ENCODE measurements around the gene MAP1LC3B2.

Gene MAP1LC3B2

DNA sequence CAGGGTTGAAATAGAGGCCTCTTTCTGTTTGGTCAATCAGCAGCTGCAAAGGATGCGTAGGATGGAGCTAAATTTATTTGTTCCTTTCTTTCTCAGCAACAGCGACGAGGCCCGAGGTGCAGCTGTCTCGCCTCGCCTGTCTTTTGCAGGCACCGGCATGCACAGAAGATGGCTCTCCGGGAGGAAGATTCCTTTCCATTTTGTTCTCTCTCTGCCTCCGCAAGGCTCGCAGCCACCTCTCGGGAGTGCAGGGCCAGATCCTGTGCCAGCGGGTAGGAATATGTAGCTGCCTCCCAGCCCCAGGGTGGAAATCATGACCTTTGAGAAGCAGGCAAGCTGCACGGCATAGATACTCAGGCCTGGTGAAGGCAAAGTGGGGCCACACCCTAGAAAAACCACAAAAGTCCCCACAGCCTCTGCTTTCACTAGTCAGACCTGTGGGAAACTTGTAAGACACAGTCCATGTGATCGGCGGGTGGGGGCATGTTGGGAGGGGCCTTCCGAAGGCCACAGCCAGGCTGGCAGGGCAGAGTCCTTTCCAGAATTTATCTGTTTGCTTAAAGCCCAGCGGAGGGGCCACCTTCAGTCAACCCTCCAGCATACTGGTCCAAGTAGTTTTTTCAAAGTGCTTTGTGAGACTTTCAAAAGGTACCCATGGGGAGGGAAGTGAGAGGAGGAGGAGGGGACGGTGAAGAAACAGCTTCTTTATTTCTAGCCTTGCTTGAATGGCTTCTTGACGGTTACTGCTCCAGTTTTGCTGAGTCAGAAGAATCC, at the start of gene MAP1LC3B2:
MAP1LC3B2 (plus strand) TSS at position 220 of the 774 bp plus-strand sequence. CDS start 16,562 bp downstream, outside the sequence.
- DNase-seq: no peak

DNA sequence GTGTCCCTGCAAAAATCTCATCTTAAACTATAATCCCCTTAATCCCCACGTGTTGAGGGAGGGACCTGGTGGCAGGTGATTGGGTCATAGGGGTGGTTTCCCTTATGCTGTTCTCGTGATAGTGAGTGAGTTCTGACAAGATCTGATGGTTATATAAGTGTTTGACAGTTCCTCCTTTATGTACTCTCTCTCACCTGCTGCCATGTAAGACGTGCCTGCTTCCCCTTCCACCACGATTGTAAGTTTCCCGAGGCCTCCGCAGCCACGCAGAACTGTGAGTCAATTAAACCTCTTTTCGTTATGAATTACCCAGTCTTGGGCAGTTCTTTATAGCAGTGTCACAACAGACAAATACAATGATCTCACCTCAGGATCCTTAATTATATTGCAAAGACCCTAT, 45.2 kb upstream of the MAP1LC3B2 start:
- DNase-seq: no peak

DNA sequence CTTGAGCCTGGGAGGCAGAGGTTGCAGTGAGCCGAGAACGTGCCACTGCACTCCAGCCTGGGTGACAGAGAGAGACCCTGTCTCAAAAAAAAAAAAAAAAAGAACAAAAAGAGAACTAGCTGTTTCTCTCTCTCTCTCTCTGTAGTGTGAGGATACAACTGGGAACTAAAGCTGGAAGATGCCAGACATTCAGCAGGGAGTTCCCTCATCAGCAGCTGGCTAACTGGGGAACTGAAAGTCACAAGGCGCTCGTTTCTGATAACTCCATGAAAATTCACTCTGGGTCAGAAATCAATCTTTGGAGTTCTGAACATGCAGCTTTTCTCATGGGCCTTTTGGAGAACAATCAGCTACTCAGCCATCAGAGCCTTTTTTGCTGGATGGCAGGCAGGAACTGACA, 43.5 kb upstream of the MAP1LC3B2 start:
- DNase-seq: no peak

DNA sequence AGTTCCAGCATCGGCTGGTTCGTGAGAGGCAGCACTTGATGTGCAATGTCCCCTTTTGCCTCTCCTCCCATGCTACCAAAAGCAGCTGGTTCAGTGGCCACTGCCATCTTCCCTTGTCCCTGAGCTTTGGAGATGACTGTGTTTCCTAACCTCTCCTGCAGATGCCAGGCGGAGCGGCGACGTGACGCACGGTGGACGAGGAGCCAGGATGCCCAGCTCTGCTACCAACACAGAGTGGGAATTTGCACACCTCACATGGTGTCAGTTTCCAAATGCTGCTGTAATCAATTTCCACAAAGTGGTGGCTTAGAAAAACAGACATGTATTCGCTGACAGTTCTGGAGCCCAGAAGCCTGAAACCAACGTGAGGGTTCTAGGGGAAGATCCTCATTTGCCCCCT, 42.5 kb upstream of the MAP1LC3B2 start:
- DNase-seq: no peak

DNA sequence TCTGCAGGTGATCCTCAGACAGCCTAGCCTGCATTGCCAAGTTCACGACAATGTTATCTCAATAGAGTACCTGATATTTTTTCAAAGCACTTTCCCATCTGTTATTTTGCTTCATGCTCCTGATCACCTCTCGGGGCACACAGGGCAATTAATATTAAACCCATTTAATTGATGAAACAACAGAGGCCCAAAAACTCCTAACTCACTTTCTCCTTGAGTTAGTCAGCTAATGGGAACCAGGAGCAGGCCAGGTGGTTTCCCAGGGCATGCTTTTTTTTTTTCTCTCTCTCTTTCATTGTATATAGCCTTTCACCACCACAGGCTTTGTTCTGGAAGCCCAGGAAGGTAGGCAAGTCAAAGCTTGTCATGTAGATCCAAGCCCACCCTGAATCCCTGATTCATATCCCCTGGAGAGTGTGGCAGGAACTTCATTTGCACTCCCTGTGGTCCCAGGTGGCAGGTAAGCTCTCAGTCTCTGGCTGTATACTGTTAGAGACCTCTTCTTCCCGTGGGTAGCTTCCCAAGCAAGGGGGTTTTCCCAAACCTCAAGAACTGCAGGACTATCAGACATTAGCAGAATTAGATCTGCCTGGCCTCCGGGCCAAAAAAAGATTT, 41.6 kb upstream of the MAP1LC3B2 start:
- DNase-seq: no peak

DNA sequence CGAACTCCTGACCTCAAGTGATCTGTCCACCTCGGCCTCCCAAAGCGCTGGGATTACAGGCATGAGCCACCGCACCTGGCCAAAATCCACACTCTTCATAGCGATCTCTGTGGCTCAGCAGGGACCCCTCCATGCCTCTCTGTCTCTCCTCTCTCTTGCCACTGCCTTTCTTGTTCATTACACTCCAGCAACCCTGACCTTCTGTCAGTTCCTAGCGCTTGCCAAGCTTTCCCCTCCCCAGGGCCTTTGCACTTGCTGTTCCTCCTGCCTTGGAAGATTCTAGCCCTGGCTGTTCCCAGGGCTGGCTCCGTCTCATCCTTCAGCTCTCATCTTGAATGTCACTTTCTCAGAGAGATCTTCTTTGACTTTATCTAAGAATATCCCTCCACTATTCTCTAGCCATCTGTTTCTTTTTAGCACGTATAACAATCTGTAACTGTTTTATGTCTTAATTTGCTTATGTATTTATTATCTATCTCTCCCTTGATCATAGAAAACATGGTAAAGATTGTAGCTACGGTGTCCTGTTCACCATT, 38.9 kb upstream of the MAP1LC3B2 start:
- no peak for DNase-seq

DNA sequence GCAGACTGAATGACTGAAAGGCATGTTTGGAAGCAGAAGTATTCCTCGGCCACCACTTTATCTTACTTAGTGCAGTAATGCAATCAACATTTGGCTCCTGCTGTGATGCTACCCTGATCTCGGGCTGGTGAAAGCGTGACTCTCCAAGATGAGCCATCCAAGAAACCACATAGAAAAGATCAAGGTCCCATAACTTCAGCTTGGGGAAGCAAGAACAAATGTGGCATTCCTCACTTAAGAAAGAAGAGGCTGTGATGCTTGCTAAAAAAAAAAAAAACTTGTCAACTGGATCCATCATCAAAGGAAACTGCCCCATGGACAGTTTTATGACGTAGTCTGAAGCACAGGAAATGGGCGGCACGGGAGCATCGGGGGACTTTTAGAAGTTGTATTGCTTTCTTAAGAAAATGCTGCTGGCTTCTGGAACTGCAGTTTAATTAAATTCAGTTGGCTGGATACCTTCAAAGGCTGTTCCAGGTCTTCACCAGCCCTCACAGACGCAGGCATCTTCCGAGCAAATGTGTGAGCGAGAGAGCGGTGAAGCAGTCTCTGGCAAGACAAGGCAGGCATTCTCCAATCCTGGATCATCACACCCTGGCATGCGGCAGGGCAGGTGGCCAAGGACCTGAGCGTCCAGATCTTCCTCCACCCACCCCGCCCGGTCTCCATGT, 38.2 kb upstream of the MAP1LC3B2 start:
- no peak for DNase-seq

DNA sequence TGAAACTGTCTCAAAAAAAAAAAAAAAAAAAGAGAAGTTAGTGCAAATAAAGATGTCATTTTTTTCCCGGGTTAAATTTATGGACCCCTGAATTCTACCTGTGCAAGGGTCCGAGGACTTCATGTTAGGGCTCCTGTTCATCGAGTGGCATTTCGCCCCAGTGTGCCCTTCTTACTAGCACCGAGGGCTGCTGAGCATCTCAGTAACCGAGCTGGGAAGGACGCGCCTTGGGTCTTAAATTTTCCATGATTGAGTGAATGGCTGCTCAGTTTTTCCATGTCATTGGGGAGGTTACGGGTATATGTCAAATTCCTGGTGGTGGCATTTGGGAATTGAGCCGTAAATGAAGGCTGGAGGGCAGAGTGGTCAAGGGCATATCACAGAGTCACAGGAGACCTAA, 34.9 kb upstream of the MAP1LC3B2 start:
- DNase-seq: no peak

DNA sequence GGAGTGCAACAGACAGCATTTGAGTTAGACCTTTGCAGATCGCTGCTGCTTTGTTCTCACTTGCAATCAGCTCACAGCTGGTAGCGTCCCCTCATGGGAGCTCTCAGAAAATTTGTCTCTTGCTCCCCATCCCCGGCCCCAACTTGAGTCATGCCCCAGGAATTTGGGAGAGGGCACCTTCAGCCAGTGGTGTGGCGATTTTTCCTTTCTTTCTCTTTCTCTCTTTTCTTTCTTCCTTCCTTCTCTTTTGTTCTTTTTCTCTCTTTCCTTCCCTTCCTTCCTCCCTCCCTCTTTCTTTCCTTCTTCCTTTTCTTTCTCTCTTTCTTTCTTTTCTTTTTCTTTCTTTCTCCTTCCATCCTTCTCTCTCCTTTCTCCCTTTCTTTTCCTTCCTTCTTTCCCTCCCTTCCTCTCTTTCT, 34.2 kb upstream of the MAP1LC3B2 start:
- no peak for DNase-seq

DNA sequence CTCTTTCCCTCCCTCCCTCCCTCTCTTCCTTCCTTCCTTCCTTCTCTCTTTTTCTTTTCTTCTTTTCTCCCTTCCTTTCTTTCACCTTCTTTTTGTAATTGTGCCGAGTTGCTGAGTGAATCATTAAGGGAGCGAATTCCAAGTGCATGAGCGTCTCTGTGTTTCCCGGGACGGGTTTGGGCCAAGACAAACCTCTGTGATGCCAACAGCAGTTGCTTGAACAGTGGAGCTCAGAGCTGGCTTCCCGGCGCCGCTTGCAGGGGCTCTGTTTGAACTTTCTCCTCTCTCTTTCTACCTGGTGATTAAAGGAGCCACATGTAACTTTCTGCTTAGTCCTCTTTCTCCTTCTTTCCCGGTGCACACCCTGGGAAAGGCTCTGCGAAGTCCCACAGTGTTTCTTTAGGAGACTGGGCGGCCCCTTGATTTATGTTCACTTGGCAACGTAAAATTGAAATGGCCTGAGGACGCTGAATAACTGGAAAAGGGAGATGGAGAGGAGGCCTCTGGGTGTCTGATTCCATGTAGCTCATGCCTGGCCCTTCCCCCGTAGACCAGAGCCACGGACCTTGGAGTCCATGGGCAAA, 33.7 kb upstream of the MAP1LC3B2 start:
- no peak for DNase-seq

DNA sequence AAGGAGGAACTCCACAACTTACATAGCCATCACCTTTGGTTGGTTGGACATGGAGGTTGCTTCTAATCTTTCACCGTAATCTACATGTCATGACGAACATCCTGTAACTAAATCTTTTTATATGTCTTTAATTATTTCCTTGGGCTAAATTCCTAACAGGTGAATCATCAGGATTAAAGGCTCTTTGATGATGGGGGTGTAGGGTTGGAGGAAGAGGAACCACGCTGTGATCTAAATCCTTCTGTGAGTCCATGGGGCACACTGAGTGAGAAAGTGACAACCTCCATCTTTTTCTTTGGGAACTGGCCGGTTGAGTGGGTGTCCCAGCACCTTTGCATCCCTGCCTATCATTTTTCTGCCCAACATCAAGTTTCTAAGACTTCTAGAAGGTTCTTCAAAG, 31.1 kb upstream of the MAP1LC3B2 start:
- no peak for DNase-seq

DNA sequence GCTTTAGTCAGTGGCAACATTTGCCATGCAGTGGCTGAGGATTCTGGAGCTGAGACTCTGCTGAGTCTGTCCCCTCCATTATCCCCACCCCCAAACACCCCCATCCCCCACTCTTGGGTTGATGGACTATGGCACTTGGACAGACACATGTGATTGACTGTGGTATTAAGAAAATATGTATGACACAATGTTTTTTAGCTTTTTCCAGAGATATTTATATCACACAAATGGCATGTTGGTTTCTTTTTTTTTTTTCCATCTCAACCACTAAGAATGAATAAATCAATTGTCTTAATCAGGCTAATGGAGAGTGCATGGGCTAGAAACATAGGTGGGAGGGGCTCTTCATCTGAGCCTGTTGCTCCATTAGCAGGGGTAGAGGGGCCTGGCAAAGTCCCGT, 30.7 kb upstream of the MAP1LC3B2 start:
- no peak for DNase-seq

DNA sequence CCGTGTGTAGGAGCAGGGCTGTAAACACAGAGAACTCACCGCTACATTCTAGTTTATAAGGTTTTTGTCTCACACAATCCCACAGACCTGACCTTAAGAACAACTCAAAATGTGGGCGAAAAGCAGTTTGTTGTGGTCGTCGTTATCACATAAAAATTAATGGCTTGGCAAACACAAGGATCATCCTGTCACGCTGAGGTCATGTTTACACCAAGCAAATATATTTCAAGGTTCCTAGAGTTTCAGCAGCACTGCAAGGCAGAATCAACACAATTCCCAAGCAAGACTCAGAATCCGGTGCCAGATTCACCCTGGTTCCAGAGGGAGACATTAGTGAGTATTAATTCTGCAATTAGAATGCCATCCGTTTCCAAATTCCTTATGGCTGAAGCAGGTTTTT, 30.1 kb upstream of the MAP1LC3B2 start:
- no peak for DNase-seq

DNA sequence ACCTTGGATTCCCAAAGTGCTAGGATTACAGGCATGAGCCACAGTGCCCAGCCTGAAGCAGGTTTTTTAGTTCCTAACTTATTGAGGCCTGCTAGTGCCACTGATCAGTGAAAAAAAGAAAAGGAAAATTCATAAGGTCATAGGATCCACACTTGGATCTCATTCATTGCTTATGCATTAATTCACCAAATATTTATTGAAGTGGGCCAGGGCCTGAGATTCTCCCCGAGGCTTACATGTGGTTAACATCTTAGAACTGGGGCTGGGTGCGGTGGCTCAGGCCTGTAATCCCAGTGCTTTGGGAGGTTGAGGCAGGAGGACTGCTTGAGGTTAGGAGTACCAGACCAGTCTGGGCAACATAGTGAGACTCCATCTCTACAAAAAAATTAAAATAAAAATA, 29.5 kb upstream of the MAP1LC3B2 start:
- no peak for DNase-seq

DNA sequence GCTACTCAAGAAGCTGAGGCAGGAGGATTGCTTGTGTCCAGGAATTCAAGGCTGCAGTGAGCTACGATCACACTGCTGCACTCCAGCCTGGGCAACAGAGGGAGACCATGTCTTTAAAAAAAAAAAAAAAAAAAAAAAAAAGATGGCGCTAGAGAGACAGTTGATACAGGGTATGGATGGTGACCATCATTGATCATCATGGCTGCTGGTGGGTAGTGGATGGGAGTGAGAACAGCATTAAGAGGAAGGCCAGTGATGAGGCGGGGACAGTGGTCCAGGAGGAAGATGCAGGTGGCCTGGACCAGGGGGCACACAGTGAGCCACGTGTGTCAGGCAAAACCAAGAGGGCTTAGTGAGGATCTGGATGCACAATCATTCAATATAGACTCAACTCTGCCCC, 26.8 kb upstream of the MAP1LC3B2 start:
- DNase-seq: no peak

DNA sequence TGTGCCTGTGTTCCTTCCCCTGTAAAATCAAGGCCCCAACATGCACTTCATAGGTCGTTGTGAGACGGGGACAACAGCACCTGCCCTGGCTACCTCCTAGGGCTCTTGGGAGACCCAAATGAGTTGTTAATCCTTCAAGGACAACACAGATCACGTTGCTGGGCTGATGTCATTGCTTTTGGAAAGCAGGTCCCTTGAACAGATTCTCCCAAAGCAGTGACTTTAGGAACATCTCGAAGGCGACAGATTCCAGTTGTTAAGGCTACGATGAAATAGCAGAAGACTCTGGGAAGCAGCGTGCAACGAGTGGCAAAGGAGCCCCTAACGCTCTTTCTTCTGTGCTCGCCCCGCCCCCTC, 26.2 kb upstream of the MAP1LC3B2 start:
- DNase-seq: no peak

DNA sequence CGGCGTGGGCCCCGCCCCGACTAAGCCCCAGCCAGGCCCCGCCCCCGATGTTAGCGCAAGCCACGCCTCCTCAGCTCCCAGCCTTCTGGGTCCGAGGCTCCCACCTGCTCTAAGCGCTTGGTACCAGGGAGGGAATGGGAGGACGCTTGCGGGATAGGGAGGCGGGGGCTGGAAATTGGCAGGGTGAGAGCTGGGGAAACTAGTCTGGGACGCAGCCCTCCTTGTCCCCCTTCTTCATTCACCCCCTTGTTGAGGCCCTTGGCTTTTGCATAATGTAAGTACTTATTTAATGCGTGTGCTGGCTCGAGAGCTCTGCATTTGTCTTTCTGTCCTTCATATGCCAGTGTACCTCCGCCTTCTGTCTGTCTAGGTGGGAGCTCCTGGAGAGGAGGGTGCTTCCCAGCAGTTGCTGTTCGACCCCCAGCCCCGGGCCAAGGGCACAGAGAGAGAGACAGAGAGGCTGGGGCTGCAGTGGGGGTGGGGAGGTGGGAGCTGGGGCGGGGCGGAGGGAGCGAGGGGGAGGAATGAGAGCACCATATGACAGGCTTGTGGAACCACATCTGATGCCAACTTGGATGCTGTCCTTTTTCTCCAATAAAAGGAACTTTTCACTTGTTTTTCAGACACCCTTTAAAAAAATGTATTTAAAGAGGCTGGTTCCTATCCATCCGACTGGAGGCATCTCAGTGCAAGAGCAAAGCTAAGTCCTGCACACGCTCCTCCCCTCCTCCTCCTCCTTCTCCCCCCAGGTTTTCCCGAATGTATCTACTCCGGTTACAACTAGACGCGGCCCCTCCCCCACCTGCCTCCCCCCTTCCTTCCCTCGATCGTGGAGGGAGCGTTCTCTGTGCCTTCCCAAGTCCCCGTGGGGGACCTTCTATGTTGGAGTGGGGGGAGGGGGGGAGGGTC, 25.6 kb upstream of the MAP1LC3B2 start:
- peak; percentile 63 for DNase-seq

DNA sequence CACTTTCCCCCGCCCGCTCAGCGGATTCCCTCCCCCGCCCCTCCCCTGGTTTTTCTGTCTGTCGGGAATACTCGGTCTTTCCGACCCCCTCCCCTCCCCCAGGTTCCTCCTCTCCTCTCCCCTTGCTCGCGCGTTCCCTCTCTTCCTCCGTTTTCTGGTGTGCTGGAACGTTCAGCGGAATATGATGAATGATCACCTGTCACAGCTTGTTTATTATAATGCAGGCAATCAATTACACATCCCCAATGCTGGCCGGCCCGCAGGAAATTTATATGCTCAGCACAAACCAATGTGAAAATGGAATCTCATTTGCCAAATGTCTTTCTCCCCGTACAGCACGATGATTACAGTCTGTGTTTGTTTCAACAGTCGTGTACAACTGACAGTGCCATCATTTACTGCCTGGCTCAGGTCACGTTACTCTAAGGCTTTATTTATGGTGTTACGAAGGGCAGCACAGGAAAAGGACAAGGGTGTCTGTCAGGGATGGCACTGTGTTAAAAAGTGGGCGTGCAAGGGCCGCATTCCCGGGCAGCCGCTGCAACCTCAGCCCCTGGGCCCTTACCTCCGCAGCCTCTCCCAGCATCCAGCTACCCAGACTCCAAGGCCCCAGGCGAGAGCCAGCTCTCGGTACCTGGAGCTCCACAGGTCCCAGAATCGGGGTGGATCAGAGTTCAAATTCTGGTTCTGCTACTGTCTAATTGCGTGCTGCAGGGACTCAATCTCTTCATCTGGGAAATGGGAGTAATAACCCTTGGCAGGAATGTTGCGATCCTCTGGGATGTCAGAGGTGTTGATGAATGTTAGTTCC, 24.7 kb upstream of the MAP1LC3B2 start:
- DNase-seq: no peak

DNA sequence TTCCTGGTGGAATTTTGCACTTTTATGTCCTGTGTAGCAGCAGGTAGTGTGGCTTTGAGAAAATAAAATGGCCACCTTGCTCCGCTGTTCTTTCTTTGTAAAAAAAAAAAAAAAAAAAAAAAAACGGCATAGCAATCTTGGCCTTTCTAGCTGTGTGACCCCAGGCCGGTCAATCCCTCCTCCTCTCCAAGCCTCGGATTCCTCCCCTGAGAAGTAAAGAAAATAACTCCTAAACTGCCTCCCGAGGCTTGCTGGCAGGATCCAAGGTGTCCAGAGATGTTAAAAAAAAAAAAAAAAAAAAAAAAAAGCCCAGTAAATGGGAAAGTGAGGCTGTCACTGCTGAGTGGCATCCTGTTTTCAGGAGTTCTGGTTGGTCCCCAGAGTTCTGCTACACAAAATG, 23.9 kb upstream of the MAP1LC3B2 start:
- no peak for DNase-seq

DNA sequence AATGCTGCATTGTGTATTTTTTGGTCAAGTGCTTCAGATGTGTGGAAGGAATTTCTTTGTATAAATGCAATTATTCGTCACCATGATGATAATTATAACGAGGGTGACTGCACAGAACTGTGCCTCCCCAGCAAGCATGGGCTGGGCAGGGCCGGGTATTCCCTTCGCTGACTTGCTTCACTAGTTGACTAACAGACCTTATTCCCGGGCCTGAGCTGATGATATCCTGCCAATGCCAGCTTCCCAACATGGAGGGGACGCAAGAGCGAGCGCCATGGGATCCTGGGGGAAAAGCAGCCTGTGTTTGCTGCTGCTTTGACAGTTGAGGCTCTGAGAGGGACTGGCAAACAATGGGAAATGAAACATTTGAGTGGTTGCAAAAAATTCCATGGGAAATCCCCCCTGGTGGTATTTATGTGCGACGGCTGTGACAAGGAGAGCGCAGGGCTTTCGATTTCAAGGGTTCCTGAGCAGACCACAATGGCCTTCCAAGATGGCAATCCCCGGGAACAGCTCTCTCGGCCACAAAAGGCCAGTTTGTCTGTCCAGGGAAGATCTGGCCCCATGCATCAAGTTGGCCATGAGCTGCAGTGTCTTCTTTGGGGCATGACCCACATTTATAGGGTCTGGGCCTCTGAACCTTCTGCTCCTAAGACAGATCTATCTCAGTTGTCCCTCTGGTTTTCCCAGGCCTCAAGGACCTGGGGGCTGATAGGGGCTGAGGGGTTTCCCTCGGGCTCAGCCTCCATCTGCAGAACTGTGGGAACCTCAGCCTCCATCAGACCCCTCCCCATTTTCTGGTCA, 21.9 kb upstream of the MAP1LC3B2 start:
- no peak for DNase-seq

DNA sequence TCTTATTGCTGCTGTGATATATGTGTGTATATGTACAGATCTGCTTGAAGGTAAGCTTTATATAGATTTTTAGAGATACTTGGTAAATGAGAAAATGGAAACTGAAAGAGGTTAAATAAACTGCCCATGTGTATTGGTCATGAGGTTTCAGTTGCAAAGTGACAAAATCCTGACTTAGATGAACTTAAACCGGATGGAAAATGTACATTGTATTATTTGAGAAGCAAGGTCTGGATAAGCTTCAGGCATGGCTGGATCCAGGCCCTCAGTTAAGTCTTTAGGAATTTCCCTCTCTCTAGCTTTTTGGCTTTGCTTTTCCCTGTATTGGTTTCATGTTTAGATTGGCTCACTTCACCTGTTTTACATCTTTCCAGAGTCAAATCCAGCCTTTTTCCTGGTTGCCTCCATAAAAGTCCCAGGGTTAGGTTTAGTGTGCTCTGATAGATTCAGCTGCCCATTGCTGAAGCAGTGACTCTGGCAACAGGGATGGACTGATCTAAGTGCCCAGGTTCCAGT, 21.0 kb upstream of the MAP1LC3B2 start:
- DNase-seq: no peak

Data from NCI-H748 treated with DMSO at 0.1 percent for 48 hours (cell line).